ENCODE data around the gene MATN3. TPM values are rescaled to one million over a fixed set of nuclear protein-coding genes. Genes with fewer than 3 reads are reported as not detected.

Gene MATN3
- total and polyA plus RNA-seq, 2 of the 13 experiments (the other 11 are each of a cell fraction or from before 2014, with no cell fraction given): 36.1 to 208 TPM

DNA sequence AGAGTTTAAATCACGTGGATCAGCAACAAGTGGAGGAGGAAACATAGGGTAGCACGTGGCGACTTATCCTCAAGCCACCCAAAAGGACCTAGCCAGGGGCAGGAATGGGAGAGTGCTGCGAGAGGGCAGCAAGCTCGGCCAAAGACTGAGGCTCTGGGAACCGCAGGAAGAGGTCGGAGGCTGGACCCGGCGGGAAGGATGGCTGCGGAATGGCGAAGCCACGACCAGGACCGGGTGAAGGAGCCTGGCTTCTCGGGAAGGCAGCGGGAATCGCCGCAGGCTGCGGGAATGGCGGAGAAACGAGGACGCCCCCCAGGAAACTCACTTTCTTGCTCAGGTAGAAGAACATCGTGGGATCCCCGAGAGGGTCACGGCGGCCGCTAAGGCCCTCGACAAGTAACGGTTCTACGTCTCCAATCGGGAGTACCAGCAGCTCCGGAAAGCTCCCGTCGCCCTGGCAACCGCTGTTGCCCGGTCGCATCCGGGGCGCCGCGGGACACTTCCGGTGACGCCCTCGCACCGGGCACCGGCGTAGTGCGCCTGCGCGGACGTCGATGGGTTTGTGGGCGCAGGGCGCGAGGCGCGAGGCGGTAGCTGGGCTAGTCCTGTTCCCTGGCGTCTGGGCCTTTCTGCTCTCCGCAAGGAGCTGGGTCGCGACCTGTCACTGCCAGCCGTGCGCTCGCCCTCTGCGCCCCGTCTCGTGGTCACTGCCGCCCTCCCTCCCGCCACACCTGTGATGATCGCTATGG is 22.6 kb downstream of the MATN3 start, which contains the start of gene WDR35 (continued):
- TF ChIP-seq, protein P1, sequence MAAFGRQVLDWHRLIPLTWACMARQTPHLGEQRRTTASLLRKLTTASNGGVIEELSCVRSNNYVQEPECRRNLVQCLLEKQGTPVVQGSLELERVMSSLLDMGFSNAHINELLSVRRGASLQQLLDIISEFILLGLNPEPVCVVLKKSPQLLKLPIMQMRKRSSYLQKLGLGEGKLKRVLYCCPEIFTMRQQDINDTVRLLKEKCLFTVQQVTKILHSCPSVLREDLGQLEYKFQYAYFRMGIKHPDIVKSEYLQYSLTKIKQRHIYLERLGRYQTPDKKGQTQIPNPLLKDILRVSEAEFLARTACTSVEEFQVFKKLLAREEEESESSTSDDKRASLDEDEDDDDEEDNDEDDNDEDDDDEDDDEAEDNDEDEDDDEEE (CRISPR knock-in tag; IDR thresholded peaks at IDR 0.05): peak; percentile 94; the same call in 1 of the 2 replicates
- TF ChIP-seq, protein P2, sequence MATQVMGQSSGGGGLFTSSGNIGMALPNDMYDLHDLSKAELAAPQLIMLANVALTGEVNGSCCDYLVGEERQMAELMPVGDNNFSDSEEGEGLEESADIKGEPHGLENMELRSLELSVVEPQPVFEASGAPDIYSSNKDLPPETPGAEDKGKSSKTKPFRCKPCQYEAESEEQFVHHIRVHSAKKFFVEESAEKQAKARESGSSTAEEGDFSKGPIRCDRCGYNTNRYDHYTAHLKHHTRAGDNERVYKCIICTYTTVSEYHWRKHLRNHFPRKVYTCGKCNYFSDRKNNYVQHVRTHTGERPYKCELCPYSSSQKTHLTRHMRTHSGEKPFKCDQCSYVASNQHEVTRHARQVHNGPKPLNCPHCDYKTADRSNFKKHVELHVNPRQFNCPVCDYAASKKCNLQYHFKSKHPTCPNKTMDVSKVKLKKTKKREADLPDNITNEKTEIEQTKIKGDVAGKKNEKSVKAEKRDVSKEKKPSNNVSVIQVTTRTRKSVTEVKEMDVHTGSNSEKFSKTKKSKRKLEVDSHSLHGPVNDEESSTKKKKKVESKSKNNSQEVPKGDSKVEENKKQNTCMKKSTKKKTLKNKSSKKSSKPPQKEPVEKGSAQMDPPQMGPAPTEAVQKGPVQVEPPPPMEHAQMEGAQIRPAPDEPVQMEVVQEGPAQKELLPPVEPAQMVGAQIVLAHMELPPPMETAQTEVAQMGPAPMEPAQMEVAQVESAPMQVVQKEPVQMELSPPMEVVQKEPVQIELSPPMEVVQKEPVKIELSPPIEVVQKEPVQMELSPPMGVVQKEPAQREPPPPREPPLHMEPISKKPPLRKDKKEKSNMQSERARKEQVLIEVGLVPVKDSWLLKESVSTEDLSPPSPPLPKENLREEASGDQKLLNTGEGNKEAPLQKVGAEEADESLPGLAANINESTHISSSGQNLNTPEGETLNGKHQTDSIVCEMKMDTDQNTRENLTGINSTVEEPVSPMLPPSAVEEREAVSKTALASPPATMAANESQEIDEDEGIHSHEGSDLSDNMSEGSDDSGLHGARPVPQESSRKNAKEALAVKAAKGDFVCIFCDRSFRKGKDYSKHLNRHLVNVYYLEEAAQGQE (IDR thresholded peaks at IDR 0.05; ENCODE audit: borderline replicate concordance in 1 of 2, low read depth in 1 of 2, low read length in 2 of 2): peak in 1 of 2 experiments; percentile 51; a peak in 3 of 4 replicates
- TF ChIP-seq DMAP1 (CRISPR knock-in tag; IDR thresholded peaks at IDR 0.05): peak; percentile 73; the same call in 1 of the 2 replicates
- peak; percentile 86 for TF ChIP-seq IRF2 (CRISPR knock-in tag; IDR thresholded peaks at IDR 0.05)
- TF ChIP-seq JDP2 (CRISPR knock-in tag; IDR thresholded peaks at IDR 0.05; ENCODE audit: borderline replicate concordance): no peak
- TF ChIP-seq HOXD1 (CRISPR knock-in tag; IDR thresholded peaks at IDR 0.05): peak; percentile 87
- TF ChIP-seq, protein P3, sequence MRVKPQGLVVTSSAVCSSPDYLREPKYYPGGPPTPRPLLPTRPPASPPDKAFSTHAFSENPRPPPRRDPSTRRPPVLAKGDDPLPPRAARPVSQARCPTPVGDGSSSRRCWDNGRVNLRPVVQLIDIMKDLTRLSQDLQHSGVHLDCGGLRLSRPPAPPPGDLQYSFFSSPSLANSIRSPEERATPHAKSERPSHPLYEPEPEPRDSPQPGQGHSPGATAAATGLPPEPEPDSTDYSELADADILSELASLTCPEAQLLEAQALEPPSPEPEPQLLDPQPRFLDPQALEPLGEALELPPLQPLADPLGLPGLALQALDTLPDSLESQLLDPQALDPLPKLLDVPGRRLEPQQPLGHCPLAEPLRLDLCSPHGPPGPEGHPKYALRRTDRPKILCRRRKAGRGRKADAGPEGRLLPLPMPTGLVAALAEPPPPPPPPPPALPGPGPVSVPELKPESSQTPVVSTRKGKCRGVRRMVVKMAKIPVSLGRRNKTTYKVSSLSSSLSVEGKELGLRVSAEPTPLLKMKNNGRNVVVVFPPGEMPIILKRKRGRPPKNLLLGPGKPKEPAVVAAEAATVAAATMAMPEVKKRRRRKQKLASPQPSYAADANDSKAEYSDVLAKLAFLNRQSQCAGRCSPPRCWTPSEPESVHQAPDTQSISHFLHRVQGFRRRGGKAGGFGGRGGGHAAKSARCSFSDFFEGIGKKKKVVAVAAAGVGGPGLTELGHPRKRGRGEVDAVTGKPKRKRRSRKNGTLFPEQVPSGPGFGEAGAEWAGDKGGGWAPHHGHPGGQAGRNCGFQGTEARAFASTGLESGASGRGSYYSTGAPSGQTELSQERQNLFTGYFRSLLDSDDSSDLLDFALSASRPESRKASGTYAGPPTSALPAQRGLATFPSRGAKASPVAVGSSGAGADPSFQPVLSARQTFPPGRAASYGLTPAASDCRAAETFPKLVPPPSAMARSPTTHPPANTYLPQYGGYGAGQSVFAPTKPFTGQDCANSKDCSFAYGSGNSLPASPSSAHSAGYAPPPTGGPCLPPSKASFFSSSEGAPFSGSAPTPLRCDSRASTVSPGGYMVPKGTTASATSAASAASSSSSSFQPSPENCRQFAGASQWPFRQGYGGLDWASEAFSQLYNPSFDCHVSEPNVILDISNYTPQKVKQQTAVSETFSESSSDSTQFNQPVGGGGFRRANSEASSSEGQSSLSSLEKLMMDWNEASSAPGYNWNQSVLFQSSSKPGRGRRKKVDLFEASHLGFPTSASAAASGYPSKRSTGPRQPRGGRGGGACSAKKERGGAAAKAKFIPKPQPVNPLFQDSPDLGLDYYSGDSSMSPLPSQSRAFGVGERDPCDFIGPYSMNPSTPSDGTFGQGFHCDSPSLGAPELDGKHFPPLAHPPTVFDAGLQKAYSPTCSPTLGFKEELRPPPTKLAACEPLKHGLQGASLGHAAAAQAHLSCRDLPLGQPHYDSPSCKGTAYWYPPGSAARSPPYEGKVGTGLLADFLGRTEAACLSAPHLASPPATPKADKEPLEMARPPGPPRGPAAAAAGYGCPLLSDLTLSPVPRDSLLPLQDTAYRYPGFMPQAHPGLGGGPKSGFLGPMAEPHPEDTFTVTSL (CRISPR knock-in tag; IDR thresholded peaks at IDR 0.05; ENCODE audit: borderline replicate concordance): 0 out of 2 replicates have a peak, but pooled peaks have one; percentile 16
- TF ChIP-seq ZNF235 (CRISPR knock-in tag; IDR thresholded peaks at IDR 0.05; ENCODE audit: borderline replicate concordance): peak; percentile 95
- peak; percentile 92 for TF ChIP-seq ZNF574 (CRISPR knock-in tag; IDR thresholded peaks at IDR 0.05)
- peak; percentile 95 for TF ChIP-seq ZBTB38 (CRISPR knock-in tag; IDR thresholded peaks at IDR 0.05)
- TF ChIP-seq ZNF282 (IDR thresholded peaks at IDR 0.05; ENCODE audit: partially characterized antibody): no peak
- peak; percentile 98 for TF ChIP-seq NR2C2 (CRISPR knock-in tag; IDR thresholded peaks at IDR 0.05; ENCODE audit: borderline replicate concordance)
- peak; percentile 92; the same call in 1 of the 2 replicates for TF ChIP-seq KLF6 (CRISPR knock-in tag; IDR thresholded peaks at IDR 0.05)
- peak; percentile 69; the same call in 1 of the 2 replicates for TF ChIP-seq RARA (CRISPR knock-in tag; IDR thresholded peaks at IDR 0.05)
- peak; percentile 82 for TF ChIP-seq ZNF816 (CRISPR knock-in tag; IDR thresholded peaks at IDR 0.05; ENCODE audit: borderline replicate concordance)
- TF ChIP-seq ZBTB7A (CRISPR knock-in tag; IDR thresholded peaks at IDR 0.05): no peak

Data from HepG2 (cell line).